ENCODE measurements around the gene HK2. TPM values are rescaled to one million over a fixed set of nuclear protein-coding genes. Genes with fewer than 3 reads are reported as not detected.

HK2 gene
- total RNA-seq, 3 donors from 2014 or later = 9.8 to 39.2 (median 19.9) TPM

GRCh38 chr2:74856599-74856998 is 22.7 kb downstream of the HK2 start:
- TF ChIP-seq CTCF (IDR thresholded peaks at IDR 0.05) (no peak), POLR2A (IDR thresholded peaks at IDR 0.05) (no peak), POLR2AphosphoS5 (IDR thresholded peaks at IDR 0.05) (no peak)
- Histone ChIP-seq H3K4me1 (peaks cover 0 to 13% of the 10 kb centered on the region in 2 donors), H3K4me3 (no peak overlapping the region), H3K36me3 (no peaks in the 10 kb centered on the region), H3K27me3 (no peaks in the 10 kb centered on the region), H3K27ac (no peak overlapping the region), H3K9me3 (no peaks in the 10 kb centered on the region)
- intact Hi-C loops (cut with DNase I; ENCODE audit: low total_unique reads) = no loop called here
- DNase-seq (ENCODE audit: low spot score in 2 of 2) = no peak

- TF ChIP-seq POLR2A (IDR thresholded peaks at IDR 0.05) (no peak), POLR2AphosphoS5 (IDR thresholded peaks at IDR 0.05) (no peak), CTCF (IDR thresholded peaks at IDR 0.05) (no peak)
Observed at GRCh38 chr2:74857215-74857614, 23.3 kb downstream of the HK2 start.

GRCh38 chr2:74857725-74858124 is 23.8 kb downstream of the HK2 start:
- H3K27me3 ChIP-seq = no peaks in the 10 kb centered on the region
- peaks cover 0 to 1% of the 10 kb centered on the region in 2 donors for H3K4me1 ChIP-seq
- no peaks in the 10 kb centered on the region for H3K9me3 ChIP-seq
- intact Hi-C loops (cut with DNase I; ENCODE audit: low total_unique reads) = no loop called here
- TF ChIP-seq POLR2AphosphoS5 (IDR thresholded peaks at IDR 0.05) (no peak), POLR2A (IDR thresholded peaks at IDR 0.05) (no peak), CTCF (IDR thresholded peaks at IDR 0.05) (no peak)
- no peak overlapping the region for H3K4me3 ChIP-seq
- no peak overlapping the region for H3K27ac ChIP-seq
- no peak for DNase-seq (ENCODE audit: low spot score in 2 of 2)
- no peaks in the 10 kb centered on the region for H3K36me3 ChIP-seq

More at GRCh38 chr2:74857215-74857614, 23.3 kb downstream of the HK2 start:
- intact Hi-C loops (cut with DNase I; ENCODE audit: low total_unique reads) = no loop called here
- H3K4me3 ChIP-seq = no peak overlapping the region
- no peaks in the 10 kb centered on the region for H3K36me3 ChIP-seq
- no peak for DNase-seq (ENCODE audit: low spot score in 2 of 2)
- no peaks in the 10 kb centered on the region for H3K9me3 ChIP-seq
- H3K4me1 ChIP-seq = peaks cover 0 to 6% of the 10 kb centered on the region in 2 donors
- no peak overlapping the region for H3K27ac ChIP-seq
- no peaks in the 10 kb centered on the region for H3K27me3 ChIP-seq

GRCh38 chr2:74858281-74858680 is 24.4 kb downstream of the HK2 start:
- Histone ChIP-seq H3K4me1 (no peaks in the 10 kb centered on the region), H3K27me3 (no peaks in the 10 kb centered on the region), H3K9me3 (no peaks in the 10 kb centered on the region), H3K27ac (no peak overlapping the region), H3K4me3 (no peak overlapping the region), H3K36me3 (no peaks in the 10 kb centered on the region)
- TF ChIP-seq CTCF (IDR thresholded peaks at IDR 0.05) (no peak), POLR2A (IDR thresholded peaks at IDR 0.05) (no peak), POLR2AphosphoS5 (IDR thresholded peaks at IDR 0.05) (no peak)
- DNase-seq (ENCODE audit: low spot score in 2 of 2) = no peak
- intact Hi-C loops (cut with DNase I; ENCODE audit: low total_unique reads) = no loop called here

- Histone ChIP-seq H3K27me3 (no peaks in the 10 kb centered on the region), H3K4me3 (no peak overlapping the region), H3K36me3 (no peaks in the 10 kb centered on the region), H3K4me1 (no peaks in the 10 kb centered on the region), H3K9me3 (no peaks in the 10 kb centered on the region), H3K27ac (no peak overlapping the region)
- no peak for TF ChIP-seq CTCF (IDR thresholded peaks at IDR 0.05)
- no peak for TF ChIP-seq POLR2A (IDR thresholded peaks at IDR 0.05)
- TF ChIP-seq POLR2AphosphoS5 (IDR thresholded peaks at IDR 0.05) = no peak
- no peak for DNase-seq (ENCODE audit: low spot score in 2 of 2)
- intact Hi-C loops (cut with DNase I; ENCODE audit: low total_unique reads) = no loop called here
Observed at GRCh38 chr2:74860079-74860478, 26.2 kb downstream of the HK2 start.
